ENCODE data around the gene EDC4.

GRCh38 chr16:67910158-67910557 lies 37.3 kb downstream of the EDC4 start:
- TF ChIP-seq CTCF (conservative IDR thresholded peaks at IDR 0.05; ENCODE audit: low read depth, low read length) (no peak), EZH2 (IDR thresholded peaks at IDR 0.05; ENCODE audit: borderline replicate concordance, low read depth, low read length, poor library complexity, severe bottlenecking) (no peak)

Measured in A673 (cell line).